ENCODE data around the gene ACTN2. TPM values are rescaled to one million over a fixed set of nuclear protein-coding genes. Genes with fewer than 3 reads are reported as not detected.

The ACTN2 gene
- total RNA-seq, 2 donors from 2014 or later = 0.79 to 2.2 TPM

DNA sequence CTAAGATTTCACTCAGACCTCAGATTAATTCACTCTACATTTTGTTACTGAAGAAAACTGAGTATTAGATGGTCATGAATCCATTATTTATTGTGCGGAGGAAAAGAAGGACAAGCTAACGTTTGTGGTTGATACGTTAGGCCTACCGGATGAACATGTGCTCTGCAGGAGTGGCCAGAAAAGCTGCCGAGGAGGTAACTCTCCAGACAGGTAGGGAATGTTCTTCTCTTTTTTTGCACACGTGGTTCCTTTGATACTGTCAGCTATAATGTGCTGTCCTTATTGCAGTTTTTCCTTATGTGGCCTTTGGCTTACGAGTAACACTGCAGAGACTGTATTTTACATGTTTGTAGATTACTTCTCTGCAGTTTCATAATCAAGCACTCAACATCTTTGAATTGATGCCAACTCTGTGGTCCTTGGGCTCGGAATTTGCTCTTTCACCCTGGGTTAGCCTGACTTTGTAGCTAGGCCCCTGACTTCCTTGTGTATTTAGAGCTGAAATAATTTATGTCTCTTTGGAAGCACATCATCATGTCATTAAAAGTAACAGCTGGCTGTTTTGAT, 122.3 kb downstream of the ACTN2 start:
- H3K36me3 ChIP-seq (ENCODE audit: control insufficient read depth, insufficient read depth, low read length) = peaks cover 18% of the 10 kb centered on the region
- no peak overlapping the region for H3K9ac ChIP-seq (ENCODE audit: extremely low read depth, low read length, poor library complexity, severe bottlenecking)
- Mint-ChIP-seq H3K27me3 (ENCODE audit: insufficient read depth) (no peaks in the 10 kb centered on the region), H3K9me3 (no peaks in the 10 kb centered on the region), H3K4me3 (no peak overlapping the region), H3K27ac (no peak overlapping the region), H3K4me1 (no peaks in the 10 kb centered on the region), H3K36me3 (ENCODE audit: low read depth) (peaks cover 25% of the 10 kb centered on the region)
- 92 to 100% methylated on average over 6 to 8 of the region's 8 CpGs for WGBS, 2 experiments (ENCODE audit: insufficient coverage in 1 of 2, insufficient read length in 1 of 2)
- no peak overlapping the region for H3K4me3 ChIP-seq (ENCODE audit: low read length)
- DNase-seq = no peak
- no peaks in the 10 kb centered on the region for H3K27me3 ChIP-seq (ENCODE audit: control insufficient read depth, insufficient read depth, low read length, poor library complexity, severe bottlenecking)
- H3K4me1 ChIP-seq (ENCODE audit: control insufficient read depth, insufficient read depth, low read length) = no peaks in the 10 kb centered on the region
- TF ChIP-seq, protein P1, sequence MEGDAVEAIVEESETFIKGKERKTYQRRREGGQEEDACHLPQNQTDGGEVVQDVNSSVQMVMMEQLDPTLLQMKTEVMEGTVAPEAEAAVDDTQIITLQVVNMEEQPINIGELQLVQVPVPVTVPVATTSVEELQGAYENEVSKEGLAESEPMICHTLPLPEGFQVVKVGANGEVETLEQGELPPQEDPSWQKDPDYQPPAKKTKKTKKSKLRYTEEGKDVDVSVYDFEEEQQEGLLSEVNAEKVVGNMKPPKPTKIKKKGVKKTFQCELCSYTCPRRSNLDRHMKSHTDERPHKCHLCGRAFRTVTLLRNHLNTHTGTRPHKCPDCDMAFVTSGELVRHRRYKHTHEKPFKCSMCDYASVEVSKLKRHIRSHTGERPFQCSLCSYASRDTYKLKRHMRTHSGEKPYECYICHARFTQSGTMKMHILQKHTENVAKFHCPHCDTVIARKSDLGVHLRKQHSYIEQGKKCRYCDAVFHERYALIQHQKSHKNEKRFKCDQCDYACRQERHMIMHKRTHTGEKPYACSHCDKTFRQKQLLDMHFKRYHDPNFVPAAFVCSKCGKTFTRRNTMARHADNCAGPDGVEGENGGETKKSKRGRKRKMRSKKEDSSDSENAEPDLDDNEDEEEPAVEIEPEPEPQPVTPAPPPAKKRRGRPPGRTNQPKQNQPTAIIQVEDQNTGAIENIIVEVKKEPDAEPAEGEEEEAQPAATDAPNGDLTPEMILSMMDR (conservative IDR thresholded peaks at IDR 0.05) = no peak
- no peak overlapping the region for H3K27ac ChIP-seq (ENCODE audit: low read depth, low read length)
- no peaks in the 10 kb centered on the region for H3K9me3 ChIP-seq (ENCODE audit: control insufficient read depth, low read length)

DNA sequence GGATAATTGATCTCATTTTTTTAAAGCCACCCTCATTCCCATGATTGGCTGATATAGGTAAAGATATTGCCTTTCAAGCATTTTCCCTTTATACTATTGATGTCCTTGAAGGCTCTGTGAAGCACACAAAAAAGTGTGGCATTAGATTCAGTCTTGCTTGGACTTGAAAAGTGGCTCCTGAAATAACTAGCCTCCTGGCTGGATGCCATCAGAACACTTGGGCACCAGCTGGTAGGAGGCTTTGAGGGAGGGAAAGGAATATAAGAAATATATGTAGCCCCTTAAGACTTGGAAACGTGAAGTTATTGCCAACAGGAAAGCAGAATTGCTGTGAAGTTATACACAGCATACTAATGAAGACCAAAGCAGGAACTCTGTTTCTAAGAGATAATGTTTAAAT, 122.8 kb downstream of the ACTN2 start:
- Histone ChIP-seq H3K9me3 (ENCODE audit: control insufficient read depth, low read length) (no peaks in the 10 kb centered on the region), H3K27me3 (ENCODE audit: control insufficient read depth, insufficient read depth, low read length, poor library complexity, severe bottlenecking) (no peaks in the 10 kb centered on the region), H3K36me3 (ENCODE audit: control insufficient read depth, insufficient read depth, low read length) (peaks cover 21% of the 10 kb centered on the region), H3K9ac (ENCODE audit: extremely low read depth, low read length, poor library complexity, severe bottlenecking) (no peak overlapping the region), H3K27ac (ENCODE audit: low read depth, low read length) (no peak overlapping the region), H3K4me3 (ENCODE audit: low read length) (no peak overlapping the region), H3K4me1 (ENCODE audit: control insufficient read depth, insufficient read depth, low read length) (no peaks in the 10 kb centered on the region)
- Mint-ChIP-seq H3K9me3 (no peaks in the 10 kb centered on the region), H3K27me3 (ENCODE audit: insufficient read depth) (no peaks in the 10 kb centered on the region), H3K36me3 (ENCODE audit: low read depth) (peaks cover 26% of the 10 kb centered on the region), H3K4me1 (no peaks in the 10 kb centered on the region), H3K27ac (no peak overlapping the region), H3K4me3 (no peak overlapping the region)
- 88 to 100% methylated on average over 1 of the region's 1 CpG for WGBS, 2 experiments (ENCODE audit: insufficient coverage in 1 of 2, insufficient read length in 1 of 2)
- DNase-seq = no peak
- TF ChIP-seq, protein P1 (conservative IDR thresholded peaks at IDR 0.05) = no peak

DNA sequence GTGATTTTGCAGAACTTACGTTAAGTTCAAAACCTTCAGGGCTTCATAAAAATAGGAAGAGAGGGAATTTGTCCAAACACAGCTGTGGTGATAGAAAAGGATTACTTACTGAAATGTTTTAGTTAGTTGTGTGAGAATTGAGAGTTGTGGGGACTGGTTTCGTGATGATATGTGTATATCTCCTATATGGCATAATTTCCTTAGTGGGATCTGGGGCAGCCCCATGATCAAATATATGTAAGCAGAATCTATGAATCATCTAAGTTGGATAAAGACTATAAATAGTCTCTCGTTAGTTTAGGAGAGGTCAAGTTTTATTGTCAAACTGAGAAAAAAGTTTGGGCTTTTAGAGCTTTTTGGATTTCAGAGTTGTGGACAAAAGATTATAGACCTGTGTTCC, 123.7 kb downstream of the ACTN2 start:
- Mint-ChIP-seq H3K4me3 (no peak overlapping the region), H3K27me3 (ENCODE audit: insufficient read depth) (no peaks in the 10 kb centered on the region), H3K36me3 (ENCODE audit: low read depth) (peaks cover 30% of the 10 kb centered on the region), H3K27ac (no peak overlapping the region), H3K9me3 (no peaks in the 10 kb centered on the region), H3K4me1 (peaks cover 4% of the 10 kb centered on the region)
- no peak for DNase-seq
- Histone ChIP-seq H3K27ac (ENCODE audit: low read depth, low read length) (no peak overlapping the region), H3K27me3 (ENCODE audit: control insufficient read depth, insufficient read depth, low read length, poor library complexity, severe bottlenecking) (no peaks in the 10 kb centered on the region), H3K9ac (ENCODE audit: extremely low read depth, low read length, poor library complexity, severe bottlenecking) (no peak overlapping the region), H3K4me1 (ENCODE audit: control insufficient read depth, insufficient read depth, low read length) (no peaks in the 10 kb centered on the region), H3K36me3 (ENCODE audit: control insufficient read depth, insufficient read depth, low read length) (peaks cover 21% of the 10 kb centered on the region), H3K9me3 (ENCODE audit: control insufficient read depth, low read length) (no peaks in the 10 kb centered on the region), H3K4me3 (ENCODE audit: low read length) (no peak overlapping the region)
- WGBS, 2 experiments (ENCODE audit: insufficient coverage in 1 of 2, insufficient read length in 1 of 2) = 91 to 97% methylated on average over 3 of the region's 3 CpGs
- TF ChIP-seq, protein P1 (conservative IDR thresholded peaks at IDR 0.05) = no peak
